Neural cell (in vitro differentiated cells): ENCODE data around the gene NFIB. TPM values are rescaled to one million over a fixed set of nuclear protein-coding genes. Genes with fewer than 3 reads are reported as not detected.

ENCODE experiments used
- H2AFZ ChIP-seq: fragments of 200-600, 300-800 bp; sonication (generic), shearing (Covaris generic); 2 replicates; pipeline ENCODE4 v1.6.0; 2014; ENCODE audit warnings: low read depth, mild to moderate bottlenecking, antibody characterized with exemption, low read length, moderate library complexity
- H3F3A ChIP-seq: fragments of 200-600 bp; shearing (Covaris generic); 2 replicates; pipeline ENCODE4 v1.6.1; 2016; ENCODE audit warnings: mild to moderate bottlenecking, moderate library complexity, mixed read lengths, antibody characterized with exemption, low read length; ENCODE audit not compliant: insufficient read depth, poor library complexity, severe bottlenecking
- H3K27ac ChIP-seq: fragments of 200-600, 300-800 bp; sonication (generic), shearing (Covaris generic); 2 replicates; pipeline ENCODE4 v1.5.1; 2014; ENCODE audit warnings: mild to moderate bottlenecking, low read length, moderate library complexity
- H3K27me3 ChIP-seq: fragments of 300-800, 200-600 bp; sonication (generic), shearing (Covaris generic); 2 replicates; pipeline ENCODE4 v1.6.0; 2014; ENCODE audit warnings: mild to moderate bottlenecking, low read depth, low read length, moderate library complexity; ENCODE audit not compliant: insufficient read depth
- H3K36me3 ChIP-seq: fragments of 300-800, 200-600 bp; sonication (generic), shearing (Covaris generic); 2 replicates; pipeline ENCODE4 v1.5.1; 2014; ENCODE audit warnings: mild to moderate bottlenecking, antibody characterized with exemption, low read length, moderate library complexity; ENCODE audit not compliant: insufficient read depth
- H3K4me2 ChIP-seq: fragments of 300-800, 200-600 bp; sonication (generic), shearing (Covaris generic); 2 replicates; pipeline ENCODE4 v1.6.0; 2014; ENCODE audit warnings: mild to moderate bottlenecking, low read length
- H3K4me3 ChIP-seq: fragments of 300-800, 200-600 bp; sonication (generic), shearing (Covaris generic); 2 replicates; pipeline ENCODE4 v1.5.1; 2014; ENCODE audit warnings: mild to moderate bottlenecking, low read length, moderate library complexity
- H3K79me2 ChIP-seq: fragments of 200-600 bp; shearing (Covaris generic); replicated peaks from 2 replicates; pipeline ENCODE4 v1.6.0; 2014; ENCODE audit warnings: mild to moderate bottlenecking, low read length, moderate library complexity; ENCODE audit not compliant: insufficient read depth
- H3K9ac ChIP-seq: fragments of 300-800, 200-600 bp; sonication (generic), shearing (Covaris generic); 2 replicates; pipeline ENCODE4 v1.6.1; 2016; ENCODE audit warnings: mild to moderate bottlenecking, low read length, mixed read lengths
- H3K9me2 ChIP-seq: fragments of 200-600 bp; shearing (Covaris generic); 2 replicates; pipeline ENCODE4 v1.6.1; 2016; ENCODE audit warnings: mild to moderate bottlenecking, low read length, mixed read lengths; ENCODE audit not compliant: insufficient read depth
- H3K9me3 ChIP-seq: fragments of 200-600, 300-800 bp; sonication (generic), shearing (Covaris generic); 2 replicates; pipeline ENCODE4 v1.6.1; 2016; ENCODE audit warnings: mild to moderate bottlenecking, mixed run types, low read length, moderate library complexity, mixed read lengths
- H4K20me1 ChIP-seq: fragments of 200-600 bp; shearing (Covaris generic); 2 replicates; pipeline ENCODE4 v1.6.1; 2016; ENCODE audit warnings: mild to moderate bottlenecking, mixed run types; ENCODE audit not compliant: insufficient read depth
- EP300 ChIP-seq: fragments of 450-650 bp; conservative IDR thresholded peaks from 2 replicates; pipeline ENCODE4 v1.6.1; 2014; ENCODE audit warnings: antibody characterized with exemption, mild to moderate bottlenecking, moderate library complexity; ENCODE audit not compliant: poor library complexity, severe bottlenecking
- EZH2 ChIP-seq: fragments of 200-600, 300-800 bp; shearing (Covaris generic), sonication (generic); IDR thresholded peaks from 2 replicates; pipeline ENCODE4 v1.6.1; 2014; ENCODE audit warnings: antibody characterized with exemption, low read length, borderline replicate concordance, mild to moderate bottlenecking; ENCODE audit not compliant: insufficient read depth, poor library complexity, severe bottlenecking
- MXI1 ChIP-seq: fragments of 450-650 bp; conservative IDR thresholded peaks from 2 replicates; pipeline ENCODE4 v1.6.1; 2014; ENCODE audit warnings: antibody characterized with exemption, mild to moderate bottlenecking; ENCODE audit not compliant: poor library complexity, severe bottlenecking
- POLR2AphosphoS5 ChIP-seq: IDR thresholded peaks from 2 replicates; pipeline ENCODE4 v1.6.1; 2012
- RAD21 ChIP-seq: fragments of 450-650 bp; conservative IDR thresholded peaks from 2 replicates; pipeline ENCODE4 v1.6.1; 2014; ENCODE audit warnings: antibody characterized with exemption, mild to moderate bottlenecking, moderate library complexity
- REST ChIP-seq: IDR thresholded peaks from 2 replicates; pipeline ENCODE4 v1.6.1; 2012; ENCODE audit warnings: borderline replicate concordance
- SMC3 ChIP-seq: fragments of 450-650 bp; conservative IDR thresholded peaks from 2 replicates; pipeline ENCODE4 v1.6.1; 2014; ENCODE audit warnings: antibody characterized with exemption, mild to moderate bottlenecking, moderate library complexity; ENCODE audit not compliant: poor library complexity
- TAF1 ChIP-seq: IDR thresholded peaks from 2 replicates; pipeline ENCODE4 v1.6.1; 2012; ENCODE audit warnings: low read depth
- polyA plus RNA-seq: library from polyadenylated mRNA; depleted of rRNA; stranded (reverse); fragments of >200 nt; gene quantifications from 2 replicates; pipeline ENCODE4 v1.2.3, GENCODE V29; 2014
- TF ChIP-seq, protein P1 (sequence below): fragments of 450-650 bp; IDR thresholded peaks from 2 replicates; pipeline ENCODE4 v1.5.1; 2014; ENCODE audit warnings: antibody characterized with exemption, mild to moderate bottlenecking, moderate library complexity; ENCODE audit not compliant: poor library complexity, severe bottlenecking

NFIB gene
- polyA plus RNA-seq, 1 donor from 2014 or later, result 0.73 TPM

DNA sequence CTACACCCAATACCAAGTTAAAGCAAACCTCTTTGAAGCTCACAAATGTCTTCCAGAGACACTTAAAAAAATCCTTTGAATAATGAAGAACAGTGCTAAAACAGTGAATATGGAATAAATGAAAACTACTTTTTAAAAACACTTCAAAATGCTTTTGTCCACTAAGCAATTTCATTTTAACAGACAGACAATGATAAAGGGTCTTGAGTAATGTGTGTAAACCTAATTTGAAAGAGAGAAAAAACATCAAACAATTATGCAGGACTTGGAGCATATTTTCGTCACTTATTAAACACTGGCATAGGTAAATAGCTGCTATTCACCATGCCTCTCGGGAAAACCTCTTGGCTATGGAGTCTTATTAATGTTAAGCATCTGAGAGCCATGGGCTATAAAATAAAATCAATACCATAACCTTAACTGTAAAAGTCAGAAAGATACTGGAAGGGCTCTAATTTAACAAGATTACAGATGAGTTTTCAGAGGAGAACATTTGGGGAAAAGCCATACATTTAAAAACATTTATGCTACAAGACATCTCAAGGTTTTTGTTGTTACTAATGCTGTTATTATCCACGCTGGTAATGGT, 177.8 kb downstream of the NFIB start:
- TF ChIP-seq, protein P1, sequence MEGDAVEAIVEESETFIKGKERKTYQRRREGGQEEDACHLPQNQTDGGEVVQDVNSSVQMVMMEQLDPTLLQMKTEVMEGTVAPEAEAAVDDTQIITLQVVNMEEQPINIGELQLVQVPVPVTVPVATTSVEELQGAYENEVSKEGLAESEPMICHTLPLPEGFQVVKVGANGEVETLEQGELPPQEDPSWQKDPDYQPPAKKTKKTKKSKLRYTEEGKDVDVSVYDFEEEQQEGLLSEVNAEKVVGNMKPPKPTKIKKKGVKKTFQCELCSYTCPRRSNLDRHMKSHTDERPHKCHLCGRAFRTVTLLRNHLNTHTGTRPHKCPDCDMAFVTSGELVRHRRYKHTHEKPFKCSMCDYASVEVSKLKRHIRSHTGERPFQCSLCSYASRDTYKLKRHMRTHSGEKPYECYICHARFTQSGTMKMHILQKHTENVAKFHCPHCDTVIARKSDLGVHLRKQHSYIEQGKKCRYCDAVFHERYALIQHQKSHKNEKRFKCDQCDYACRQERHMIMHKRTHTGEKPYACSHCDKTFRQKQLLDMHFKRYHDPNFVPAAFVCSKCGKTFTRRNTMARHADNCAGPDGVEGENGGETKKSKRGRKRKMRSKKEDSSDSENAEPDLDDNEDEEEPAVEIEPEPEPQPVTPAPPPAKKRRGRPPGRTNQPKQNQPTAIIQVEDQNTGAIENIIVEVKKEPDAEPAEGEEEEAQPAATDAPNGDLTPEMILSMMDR, result no peak
- no peak for TF ChIP-seq RAD21
- TF ChIP-seq REST, result no peak
- no peak for TF ChIP-seq EZH2
- TF ChIP-seq SMC3, result no peak
- TF ChIP-seq POLR2AphosphoS5, result no peak
- no peak for TF ChIP-seq MXI1
- TF ChIP-seq TAF1, result no peak
- TF ChIP-seq EP300, result no peak
- H3K4me2 ChIP-seq, result no peak overlapping the region
- no peak overlapping the region for H3K9ac ChIP-seq
- no peaks in the 10 kb centered on the region for H3K9me2 ChIP-seq
- no peaks in the 10 kb centered on the region for H3K79me2 ChIP-seq
- H3K36me3 ChIP-seq, result no peaks in the 10 kb centered on the region
- no peak overlapping the region for H3K27ac ChIP-seq
- no peaks in the 10 kb centered on the region for H3K9me3 ChIP-seq
- H3K27me3 ChIP-seq, result no peaks in the 10 kb centered on the region
- no peak overlapping the region for H3K4me3 ChIP-seq
- H2AFZ ChIP-seq, result no peak overlapping the region
- H4K20me1 ChIP-seq, result no peaks in the 10 kb centered on the region
- no peaks in the 10 kb centered on the region for H3F3A ChIP-seq

DNA sequence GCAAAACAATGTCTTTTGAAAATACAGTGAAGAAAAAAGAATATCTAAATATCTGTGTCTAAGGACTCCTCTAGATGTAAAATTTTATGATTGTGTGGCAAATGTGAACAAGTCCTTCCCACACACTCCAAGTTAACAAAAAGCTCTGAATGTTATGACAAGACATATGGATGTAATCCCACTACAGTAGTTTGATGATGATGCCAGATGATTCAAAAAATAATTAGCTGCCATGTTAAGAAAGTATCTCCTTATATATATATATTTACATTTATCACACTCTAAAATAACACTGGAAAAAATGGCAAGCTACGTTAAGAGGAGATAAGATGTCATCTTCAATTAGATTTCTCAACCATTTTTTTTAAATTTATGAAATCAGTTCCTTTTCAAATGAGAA, 178.5 kb downstream of the NFIB start:
- no peaks in the 10 kb centered on the region for H3K79me2 ChIP-seq
- no peak overlapping the region for H3K27ac ChIP-seq
- TF ChIP-seq SMC3 (no peak), RAD21 (no peak), REST (no peak), TAF1 (no peak), EZH2 (no peak), POLR2AphosphoS5 (no peak), EP300 (no peak), MXI1 (no peak)
- TF ChIP-seq, protein P1, result no peak
- H3K4me2 ChIP-seq, result no peak overlapping the region
- no peaks in the 10 kb centered on the region for H3K36me3 ChIP-seq
- H3F3A ChIP-seq, result no peaks in the 10 kb centered on the region
- no peak overlapping the region for H3K9ac ChIP-seq
- H3K4me3 ChIP-seq, result no peak overlapping the region
- no peaks in the 10 kb centered on the region for H3K27me3 ChIP-seq
- no peaks in the 10 kb centered on the region for H4K20me1 ChIP-seq
- H2AFZ ChIP-seq, result no peak overlapping the region
- H3K9me2 ChIP-seq, result no peaks in the 10 kb centered on the region
- H3K9me3 ChIP-seq, result no peaks in the 10 kb centered on the region
